Urinary bladder (tissue), 4 donors: ENCODE results near the gene IRAK3. TPM values are rescaled to one million over a fixed set of nuclear protein-coding genes. Genes with fewer than 3 reads are reported as not detected.

Source experiments
- DNase-seq: peaks from one replicate; pipeline ENCODE4 v3.0.0-alpha.2; 2015; ENCODE audit errors: extremely low spot score
- H3K27ac ChIP-seq: one replicate; pipeline ENCODE4 v1.5.1; 2013; ENCODE audit warnings: low read depth, mild to moderate bottlenecking, moderate library complexity
- H3K36me3 ChIP-seq: one replicate; pipeline ENCODE4 v1.6.1; 2013; ENCODE audit warnings: mild to moderate bottlenecking, moderate library complexity; ENCODE audit not compliant: insufficient read depth
- H3K4me1 ChIP-seq: one replicate; pipeline ENCODE4 v1.6.1; 2013; ENCODE audit warnings: mild to moderate bottlenecking, moderate library complexity; ENCODE audit not compliant: insufficient read depth
- H3K4me3 ChIP-seq: one replicate; pipeline ENCODE4 v1.5.1; 2013; ENCODE audit warnings: low read depth, low read length
- WGBS: extraction: QIAGEN DNeasy Blood & Tissue Kit; methylation state at CpG from one replicate; pipeline ENCODE4 v1.1.7; 2013; 5-methylcytosine and 5-hydroxymethylcytosine counted together
- polyA plus RNA-seq: library from polyadenylated mRNA; stranded (reverse); fragments of 200-250 nt; gene quantifications from one replicate; pipeline ENCODE4 v1.2.3, GENCODE V29; 2013
- total RNA-seq: library from RNA; depleted of rRNA; stranded (reverse); fragments of >200 nt; gene quantifications from one replicate; pipeline ENCODE4 v1.2.3, GENCODE V29; 2014
- donor health status: healthy with polysubstance abuse.
- donor health status: healthy.

The IRAK3 gene
- total and polyA plus RNA-seq, 2 donors: 11.1 to 40.3 TPM

DNA sequence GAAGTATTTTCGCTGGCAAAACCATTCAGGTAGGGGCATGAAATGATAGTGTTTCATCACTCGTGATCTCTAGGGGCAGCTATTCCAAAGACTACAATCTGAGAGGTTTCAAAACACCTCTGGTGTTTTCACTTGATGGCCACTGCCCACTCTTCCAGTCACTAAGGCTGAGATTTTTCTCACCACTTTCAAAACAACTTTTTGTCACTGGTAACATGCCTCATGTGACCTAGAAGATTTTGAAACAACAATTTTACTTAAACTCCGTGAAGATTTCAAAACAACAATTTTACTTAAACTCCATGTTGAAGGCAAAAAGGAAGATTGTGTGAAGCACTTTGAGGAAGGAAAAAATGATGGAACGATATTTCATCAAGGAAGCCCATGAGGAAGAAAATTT is 1.2 kb upstream of the IRAK3 start:
- no peak overlapping the region for H3K4me3 ChIP-seq
- H3K27ac ChIP-seq: no peak overlapping the region
- peaks cover 2% of the 10 kb centered on the region for H3K4me1 ChIP-seq
- 94% methylated on average over 4 of the region's 4 CpGs for WGBS
- no peak for DNase-seq
- H3K36me3 ChIP-seq: no peaks in the 10 kb centered on the region

- WGBS: 14% methylated on average over 18 of the region's 18 CpGs
- peaks cover 2% of the 10 kb centered on the region for H3K4me1 ChIP-seq
- peak overlapping the region; percentile 81 for H3K27ac ChIP-seq
- DNase-seq: no peak
- peaks cover 1% of the 10 kb centered on the region for H3K36me3 ChIP-seq
- peak overlapping the region; percentile 68 for H3K4me3 ChIP-seq
Observed at GRCh38 chr12:66189486-66189843, 451 bp downstream of the IRAK3 start.

GRCh38 chr12:66189889-66190288 is 875 bp downstream of the IRAK3 start:
- 64% methylated on average over 6 of the region's 6 CpGs for WGBS
- Histone ChIP-seq H3K4me1 (peaks cover 2% of the 10 kb centered on the region), H3K27ac (no peak overlapping the region), H3K4me3 (peak overlapping the region; percentile 68), H3K36me3 (peaks cover 1% of the 10 kb centered on the region)
- no peak for DNase-seq

GRCh38 chr12:66190519-66191370 is 1.7 kb downstream of the IRAK3 start:
- Histone ChIP-seq H3K4me1 (peaks cover 2% of the 10 kb centered on the region), H3K36me3 (peaks cover 1% of the 10 kb centered on the region), H3K27ac (peak overlapping the region; percentile 7), H3K4me3 (no peak overlapping the region)
- WGBS: 47% methylated on average over 1 of the region's 1 CpG
- DNase-seq: no peak

- Histone ChIP-seq H3K4me3 (no peak overlapping the region), H3K36me3 (peaks cover 1% of the 10 kb centered on the region), H3K27ac (no peak overlapping the region), H3K4me1 (peaks cover 2% of the 10 kb centered on the region)
- 54% methylated on average over 7 of the region's 7 CpGs for WGBS
- DNase-seq: no peak
Observed at GRCh38 chr12:66191547-66192126, 2.6 kb downstream of the IRAK3 start.

DNA sequence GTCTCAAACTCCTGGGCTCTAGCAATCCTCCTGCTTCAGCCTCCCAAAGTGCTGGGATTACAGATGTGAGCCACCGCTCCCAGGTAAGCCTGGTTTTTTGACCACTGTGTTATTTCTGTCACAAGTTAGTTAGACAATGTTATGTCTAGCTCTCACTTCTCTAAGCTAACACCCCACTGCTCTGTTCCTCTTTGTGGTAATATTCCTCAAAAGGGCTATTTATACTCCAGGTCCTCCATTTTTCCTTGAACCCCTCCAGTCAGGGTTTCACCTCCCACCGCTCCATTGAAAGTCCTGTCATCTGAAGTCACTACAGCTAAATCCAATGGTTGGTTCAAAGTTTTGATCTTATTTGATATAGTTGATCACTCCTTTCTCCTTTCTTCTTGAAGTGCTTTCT is 5.1 kb downstream of the IRAK3 start:
- WGBS: 98% methylated on average over 2 of the region's 2 CpGs
- Histone ChIP-seq H3K4me1 (peaks cover 2% of the 10 kb centered on the region), H3K4me3 (no peak overlapping the region), H3K36me3 (peaks cover 1% of the 10 kb centered on the region), H3K27ac (no peak overlapping the region)
- no peak for DNase-seq

- no peak for DNase-seq
- Histone ChIP-seq H3K27ac (no peak overlapping the region), H3K36me3 (peaks cover 1% of the 10 kb centered on the region), H3K4me3 (no peak overlapping the region), H3K4me1 (peaks cover 2% of the 10 kb centered on the region)
- 91% methylated on average over 6 of the region's 6 CpGs for WGBS
Observed at GRCh38 chr12:66195242-66195641, 6.2 kb downstream of the IRAK3 start.

DNA sequence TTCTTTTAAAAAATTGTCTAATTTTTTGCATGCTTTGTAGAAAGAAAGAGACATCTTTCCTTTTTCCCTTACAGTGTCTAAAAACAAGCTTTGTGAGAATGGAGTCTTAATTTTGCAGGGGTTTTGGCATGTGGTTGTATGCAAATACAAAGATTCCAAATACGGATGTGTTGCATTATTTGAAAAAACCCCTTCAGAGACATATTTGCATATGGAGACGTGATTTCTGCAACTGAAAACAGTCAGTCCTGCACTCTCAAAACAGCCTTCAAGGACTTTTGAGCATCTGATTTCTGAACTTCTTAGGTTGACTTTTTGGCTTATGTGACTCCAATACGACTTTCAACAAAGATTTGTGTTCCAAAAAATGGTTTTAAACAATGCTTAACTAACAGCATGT is 7.8 kb downstream of the IRAK3 start:
- H3K27ac ChIP-seq: no peak overlapping the region
- no peak for DNase-seq
- H3K4me1 ChIP-seq: no peaks in the 10 kb centered on the region
- no peak overlapping the region for H3K4me3 ChIP-seq
- WGBS: 51% methylated on average over 3 of the region's 3 CpGs
- H3K36me3 ChIP-seq: peaks cover 1% of the 10 kb centered on the region

DNA sequence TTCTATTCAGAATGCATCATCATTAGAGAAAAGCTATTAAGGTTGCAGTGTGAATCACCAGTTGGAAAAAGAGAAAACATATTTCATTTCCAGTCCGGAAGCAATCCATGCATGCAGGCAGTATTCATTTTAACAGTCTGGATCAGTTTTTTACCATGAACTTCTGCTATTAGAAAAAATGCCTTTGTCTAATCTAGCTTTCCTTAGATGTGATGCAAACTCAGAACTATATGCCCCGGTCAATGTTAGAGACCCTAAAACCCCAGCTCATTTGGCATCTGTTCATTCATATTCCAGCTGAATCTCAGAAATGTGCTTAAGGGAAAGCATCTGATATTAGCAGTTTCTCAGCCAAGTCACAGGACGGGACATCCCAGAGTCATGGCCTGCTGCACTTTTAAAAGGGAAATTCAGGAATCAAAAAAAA is 8.5 kb downstream of the IRAK3 start:
- no peak overlapping the region for H3K4me3 ChIP-seq
- DNase-seq: no peak
- WGBS: 38% methylated on average over 3 of the region's 3 CpGs
- H3K27ac ChIP-seq: no peak overlapping the region
- peaks cover 1% of the 10 kb centered on the region for H3K36me3 ChIP-seq
- H3K4me1 ChIP-seq: no peaks in the 10 kb centered on the region

GRCh38 chr12:66199141-66199540 is 10.1 kb downstream of the IRAK3 start:
- H3K4me3 ChIP-seq: no peak overlapping the region
- peaks cover 1% of the 10 kb centered on the region for H3K36me3 ChIP-seq
- 89% methylated on average over 3 of the region's 3 CpGs for WGBS
- H3K4me1 ChIP-seq: no peaks in the 10 kb centered on the region
- DNase-seq: no peak
- no peak overlapping the region for H3K27ac ChIP-seq

DNA sequence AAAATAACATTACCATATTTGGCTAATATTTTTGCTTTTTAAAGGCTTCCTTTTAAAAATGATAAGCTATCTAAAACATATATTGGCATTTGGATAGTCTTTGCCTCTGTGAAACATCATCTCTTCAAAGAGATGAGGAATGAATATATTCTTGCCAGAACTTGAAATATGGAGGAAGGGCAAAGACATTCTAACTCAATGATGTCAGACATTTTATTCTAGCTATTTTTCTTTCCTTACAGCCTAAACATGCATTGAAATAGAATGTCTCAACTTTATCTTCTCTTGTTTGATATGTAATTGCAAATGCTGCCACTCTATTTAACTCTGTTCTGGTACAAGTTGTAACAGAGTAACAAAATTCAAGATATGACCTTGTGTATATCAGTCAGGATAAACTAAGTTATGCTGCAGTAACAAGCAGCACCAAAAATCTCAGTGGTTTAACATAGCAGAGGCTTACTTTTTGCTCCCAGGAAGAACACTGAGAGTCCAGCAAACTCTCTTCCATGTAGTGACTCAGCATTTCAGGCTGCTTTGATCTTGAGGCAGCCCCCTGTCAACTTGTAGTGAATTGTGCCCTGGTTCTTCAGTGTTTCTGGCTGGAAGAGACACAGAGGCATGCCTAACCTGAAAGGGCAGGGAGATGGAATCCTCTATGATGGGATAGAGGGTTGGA is 11.0 kb downstream of the IRAK3 start:
- no peaks in the 10 kb centered on the region for H3K4me1 ChIP-seq
- H3K36me3 ChIP-seq: no peaks in the 10 kb centered on the region
- H3K4me3 ChIP-seq: no peak overlapping the region
- no peak for DNase-seq
- H3K27ac ChIP-seq: no peak overlapping the region

- Histone ChIP-seq H3K4me1 (no peaks in the 10 kb centered on the region), H3K4me3 (no peak overlapping the region), H3K36me3 (no peaks in the 10 kb centered on the region), H3K27ac (no peak overlapping the region)
- no peak for DNase-seq
- 86% methylated on average over 4 of the region's 4 CpGs for WGBS
Observed at GRCh38 chr12:66203820-66204219, 14.8 kb downstream of the IRAK3 start.

- Histone ChIP-seq H3K36me3 (no peaks in the 10 kb centered on the region), H3K4me1 (no peaks in the 10 kb centered on the region), H3K27ac (no peak overlapping the region), H3K4me3 (no peak overlapping the region)
- DNase-seq: no peak
- WGBS: 84% methylated on average over 1 of the region's 1 CpG
Observed at GRCh38 chr12:66206141-66206540, 17.1 kb downstream of the IRAK3 start.

DNA sequence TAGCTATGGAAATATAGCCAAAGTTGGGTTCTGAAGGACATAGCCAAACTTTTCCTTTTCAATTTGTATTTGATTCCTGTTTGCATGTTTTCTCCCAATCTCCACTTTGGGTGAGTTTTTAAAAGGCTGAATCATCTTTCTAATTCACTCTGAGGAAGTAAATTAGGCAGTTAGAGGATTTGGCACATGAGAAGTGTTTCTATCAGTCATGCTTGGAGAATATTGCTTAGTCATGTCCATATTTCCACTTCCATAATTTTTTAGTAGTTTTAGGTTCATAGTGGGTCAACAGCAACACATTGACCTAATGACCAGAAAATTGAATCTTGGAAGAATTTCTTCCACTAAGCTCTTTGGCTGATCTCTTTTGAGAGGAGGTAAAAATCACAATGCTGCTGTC is 21.8 kb downstream of the IRAK3 start:
- Histone ChIP-seq H3K4me1 (no peaks in the 10 kb centered on the region), H3K36me3 (no peaks in the 10 kb centered on the region), H3K27ac (no peak overlapping the region), H3K4me3 (no peak overlapping the region)
- no peak for DNase-seq
